ENCODE results near the gene CACNG1. TPM values are rescaled to one million over a fixed set of nuclear protein-coding genes. Genes with fewer than 3 reads are reported as not detected.

The CACNG1 gene
- total RNA-seq, 4 donors from 2014 or later: not detected

DNA sequence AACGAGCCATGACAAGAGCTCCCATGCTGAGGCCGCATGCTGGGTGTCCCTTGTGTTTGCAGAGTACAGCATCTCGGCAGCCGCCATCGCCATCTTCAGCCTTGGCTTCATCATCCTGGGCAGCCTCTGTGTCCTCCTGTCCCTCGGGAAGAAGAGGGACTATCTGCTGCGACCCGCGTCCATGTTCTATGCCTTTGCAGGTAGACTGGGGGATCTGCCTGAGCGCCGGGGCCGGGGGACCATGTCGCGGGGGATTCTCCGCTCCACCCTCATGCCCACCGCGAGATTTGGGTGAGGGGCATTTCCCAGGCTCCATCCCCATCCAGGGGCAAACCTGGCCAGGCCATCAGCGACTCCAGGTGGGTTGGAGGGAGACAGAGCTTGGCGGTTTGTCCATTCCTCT, 10.7 kb downstream of the CACNG1 start:
- Histone ChIP-seq H3K4me1 (no peaks in the 10 kb centered on the region), H3K36me3 (no peaks in the 10 kb centered on the region), H3K4me3 (no peak overlapping the region), H3K9me3 (peaks cover 0 to 3% of the 10 kb centered on the region in 2 donors), H3K27me3 (no peaks in the 10 kb centered on the region), H3K27ac (no peak overlapping the region)
- TF ChIP-seq, protein P1, sequence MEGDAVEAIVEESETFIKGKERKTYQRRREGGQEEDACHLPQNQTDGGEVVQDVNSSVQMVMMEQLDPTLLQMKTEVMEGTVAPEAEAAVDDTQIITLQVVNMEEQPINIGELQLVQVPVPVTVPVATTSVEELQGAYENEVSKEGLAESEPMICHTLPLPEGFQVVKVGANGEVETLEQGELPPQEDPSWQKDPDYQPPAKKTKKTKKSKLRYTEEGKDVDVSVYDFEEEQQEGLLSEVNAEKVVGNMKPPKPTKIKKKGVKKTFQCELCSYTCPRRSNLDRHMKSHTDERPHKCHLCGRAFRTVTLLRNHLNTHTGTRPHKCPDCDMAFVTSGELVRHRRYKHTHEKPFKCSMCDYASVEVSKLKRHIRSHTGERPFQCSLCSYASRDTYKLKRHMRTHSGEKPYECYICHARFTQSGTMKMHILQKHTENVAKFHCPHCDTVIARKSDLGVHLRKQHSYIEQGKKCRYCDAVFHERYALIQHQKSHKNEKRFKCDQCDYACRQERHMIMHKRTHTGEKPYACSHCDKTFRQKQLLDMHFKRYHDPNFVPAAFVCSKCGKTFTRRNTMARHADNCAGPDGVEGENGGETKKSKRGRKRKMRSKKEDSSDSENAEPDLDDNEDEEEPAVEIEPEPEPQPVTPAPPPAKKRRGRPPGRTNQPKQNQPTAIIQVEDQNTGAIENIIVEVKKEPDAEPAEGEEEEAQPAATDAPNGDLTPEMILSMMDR (IDR thresholded peaks at IDR 0.05): no peak
- TF ChIP-seq POLR2A (IDR thresholded peaks at IDR 0.05): no peak
- DNase-seq: no peak
- intact Hi-C loops (cut with DNase I; ENCODE audit: low total_unique reads): no loop called here

- Histone ChIP-seq H3K27ac (no peak overlapping the region), H3K27me3 (no peaks in the 10 kb centered on the region), H3K4me1 (no peaks in the 10 kb centered on the region), H3K4me3 (no peak overlapping the region), H3K9me3 (no peaks in the 10 kb centered on the region), H3K36me3 (no peaks in the 10 kb centered on the region)
- no peak for DNase-seq
- TF ChIP-seq, protein P1 (IDR thresholded peaks at IDR 0.05): no peak
- no peak for TF ChIP-seq POLR2A (IDR thresholded peaks at IDR 0.05)
- intact Hi-C loops (cut with DNase I; ENCODE audit: low total_unique reads): no loop called here
Measured at GRCh38 chr17:67055811-67056745, 11.7 kb downstream of the CACNG1 start.

GRCh38 chr17:67056746-67057490, 12.6 kb downstream of the CACNG1 start:
- Histone ChIP-seq H3K27me3 (no peaks in the 10 kb centered on the region), H3K9me3 (no peaks in the 10 kb centered on the region), H3K4me3 (no peak overlapping the region), H3K27ac (no peak overlapping the region), H3K36me3 (no peaks in the 10 kb centered on the region), H3K4me1 (no peaks in the 10 kb centered on the region)
- DNase-seq: no peak
- TF ChIP-seq POLR2A (IDR thresholded peaks at IDR 0.05): no peak
- TF ChIP-seq, protein P1 (IDR thresholded peaks at IDR 0.05): no peak
- intact Hi-C loops (cut with DNase I; ENCODE audit: low total_unique reads): no loop called here

- intact Hi-C loops (cut with DNase I; ENCODE audit: low total_unique reads): no loop called here
- TF ChIP-seq, protein P1 (IDR thresholded peaks at IDR 0.05): no peak
- no peak for TF ChIP-seq POLR2A (IDR thresholded peaks at IDR 0.05)
- Histone ChIP-seq H3K36me3 (no peaks in the 10 kb centered on the region), H3K27ac (no peak overlapping the region), H3K9me3 (no peaks in the 10 kb centered on the region), H3K4me1 (no peaks in the 10 kb centered on the region), H3K4me3 (no peak overlapping the region), H3K27me3 (no peaks in the 10 kb centered on the region)
- DNase-seq: no peak
Measured at GRCh38 chr17:67058036-67058435, 13.7 kb downstream of the CACNG1 start.

DNA sequence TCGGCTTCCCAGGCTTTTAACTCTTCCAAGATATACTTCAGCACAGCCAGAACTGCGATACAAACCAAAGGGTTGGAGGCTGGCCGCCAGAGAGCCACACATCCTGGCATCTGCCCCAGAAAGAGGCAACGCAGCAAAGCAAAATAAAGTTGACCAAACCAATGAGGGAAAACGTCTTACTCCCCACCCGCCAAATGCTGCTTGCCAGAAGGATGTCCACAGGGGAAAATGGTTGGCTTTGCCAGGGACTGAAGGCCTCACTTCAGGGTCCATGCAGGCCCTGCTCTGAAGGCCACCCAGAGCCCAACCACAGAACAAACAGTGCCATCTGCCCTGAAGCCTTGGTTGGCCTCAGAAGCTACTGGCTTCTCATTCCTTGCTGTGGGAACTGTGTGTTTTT, 15.0 kb downstream of the CACNG1 start:
- no peak for TF ChIP-seq POLR2A (IDR thresholded peaks at IDR 0.05)
- TF ChIP-seq, protein P1 (IDR thresholded peaks at IDR 0.05): no peak
- Histone ChIP-seq H3K36me3 (no peaks in the 10 kb centered on the region), H3K27me3 (no peaks in the 10 kb centered on the region), H3K4me3 (no peak overlapping the region), H3K27ac (no peak overlapping the region), H3K4me1 (no peaks in the 10 kb centered on the region), H3K9me3 (no peaks in the 10 kb centered on the region)
- intact Hi-C loops (cut with DNase I; ENCODE audit: low total_unique reads): no loop called here
- DNase-seq: no peak
